ENCODE measurements around the gene CPVL. TPM values are rescaled to one million over a fixed set of nuclear protein-coding genes. Genes with fewer than 3 reads are reported as not detected.

Gene CPVL
- total RNA-seq, 1 experiment from 2014 or later: 1.1 TPM

DNA sequence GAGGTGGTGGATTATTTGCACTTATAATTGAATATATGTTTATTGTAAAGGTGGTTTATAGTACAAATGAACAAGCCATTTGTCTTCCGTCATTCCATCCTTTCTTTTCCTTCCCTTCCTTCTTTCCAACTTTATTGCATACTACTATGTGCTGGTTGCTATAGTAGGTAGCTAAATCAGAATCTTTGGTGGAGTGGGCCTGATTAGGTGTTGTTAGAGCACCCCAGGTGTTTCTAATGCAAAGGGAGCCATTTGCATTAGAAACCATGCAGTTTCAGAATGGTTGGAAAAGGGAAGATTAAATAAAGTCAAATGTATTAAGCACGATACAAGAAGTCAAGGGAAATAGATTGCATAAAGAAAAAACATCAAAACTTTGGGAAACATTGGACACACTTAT, 99.4 kb downstream of the CPVL start:
- no peak overlapping the region for H3K4me3 ChIP-seq (ENCODE audit: low read depth in 2 of 2, low read length in 2 of 2)
- no peak for DNase-seq (ENCODE audit: low read depth, low spot score)
- intact Hi-C loops (cut with micrococcal nuclease; ENCODE audit: unreplicated experiment) (no loop called here), in situ Hi-C loops (cut with HindIII; ENCODE audit: low pct_unique_long_range_greater_than_20kb, low sequenced_read_pairs) (no loop called here)
- BruUV-seq (replicated peaks): no TSS peak
- H3K27ac ChIP-seq (ENCODE audit: low read length): no peak overlapping the region
- TF ChIP-seq TCF7L2 (IDR thresholded peaks at IDR 0.05; ENCODE audit: low read depth, low read length): no peak
- no peak for TF ChIP-seq POLR2AphosphoS5 (IDR thresholded peaks at IDR 0.05; ENCODE audit: low read depth, low read length)
- no peak for TF ChIP-seq SIN3A (IDR thresholded peaks at IDR 0.05; ENCODE audit: borderline replicate concordance, insufficient read depth, low read depth, low read length)
- no peak for TF ChIP-seq CTCF (IDR thresholded peaks at IDR 0.05)
- TF ChIP-seq, protein P1, sequence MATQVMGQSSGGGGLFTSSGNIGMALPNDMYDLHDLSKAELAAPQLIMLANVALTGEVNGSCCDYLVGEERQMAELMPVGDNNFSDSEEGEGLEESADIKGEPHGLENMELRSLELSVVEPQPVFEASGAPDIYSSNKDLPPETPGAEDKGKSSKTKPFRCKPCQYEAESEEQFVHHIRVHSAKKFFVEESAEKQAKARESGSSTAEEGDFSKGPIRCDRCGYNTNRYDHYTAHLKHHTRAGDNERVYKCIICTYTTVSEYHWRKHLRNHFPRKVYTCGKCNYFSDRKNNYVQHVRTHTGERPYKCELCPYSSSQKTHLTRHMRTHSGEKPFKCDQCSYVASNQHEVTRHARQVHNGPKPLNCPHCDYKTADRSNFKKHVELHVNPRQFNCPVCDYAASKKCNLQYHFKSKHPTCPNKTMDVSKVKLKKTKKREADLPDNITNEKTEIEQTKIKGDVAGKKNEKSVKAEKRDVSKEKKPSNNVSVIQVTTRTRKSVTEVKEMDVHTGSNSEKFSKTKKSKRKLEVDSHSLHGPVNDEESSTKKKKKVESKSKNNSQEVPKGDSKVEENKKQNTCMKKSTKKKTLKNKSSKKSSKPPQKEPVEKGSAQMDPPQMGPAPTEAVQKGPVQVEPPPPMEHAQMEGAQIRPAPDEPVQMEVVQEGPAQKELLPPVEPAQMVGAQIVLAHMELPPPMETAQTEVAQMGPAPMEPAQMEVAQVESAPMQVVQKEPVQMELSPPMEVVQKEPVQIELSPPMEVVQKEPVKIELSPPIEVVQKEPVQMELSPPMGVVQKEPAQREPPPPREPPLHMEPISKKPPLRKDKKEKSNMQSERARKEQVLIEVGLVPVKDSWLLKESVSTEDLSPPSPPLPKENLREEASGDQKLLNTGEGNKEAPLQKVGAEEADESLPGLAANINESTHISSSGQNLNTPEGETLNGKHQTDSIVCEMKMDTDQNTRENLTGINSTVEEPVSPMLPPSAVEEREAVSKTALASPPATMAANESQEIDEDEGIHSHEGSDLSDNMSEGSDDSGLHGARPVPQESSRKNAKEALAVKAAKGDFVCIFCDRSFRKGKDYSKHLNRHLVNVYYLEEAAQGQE (IDR thresholded peaks at IDR 0.05; ENCODE audit: insufficient read depth in 1 of 2, low read depth in 2 of 2, low read length in 1 of 2): no peak
- no peak for ATAC-seq
- H3K36me3 ChIP-seq (ENCODE audit: control insufficient read depth, insufficient read depth, low read length): no peaks in the 10 kb centered on the region
- no peaks in the 10 kb centered on the region for H3K4me1 ChIP-seq (ENCODE audit: control insufficient read depth, insufficient read depth, low read length)
- H3K27me3 ChIP-seq (ENCODE audit: control insufficient read depth, insufficient read depth, low read length): no peaks in the 10 kb centered on the region
- H3K9me3 ChIP-seq (ENCODE audit: control insufficient read depth, insufficient read depth, low read depth, low read length): no peaks in the 10 kb centered on the region
- ChIA-PET POLR2A (no interaction called here), CTCF (no interaction called here)

- H3K27ac ChIP-seq (ENCODE audit: low read length): no peak overlapping the region
- H3K4me1 ChIP-seq (ENCODE audit: control insufficient read depth, insufficient read depth, low read length): no peaks in the 10 kb centered on the region
- no peak for TF ChIP-seq TCF7L2 (IDR thresholded peaks at IDR 0.05; ENCODE audit: low read depth, low read length)
- TF ChIP-seq, protein P1 (IDR thresholded peaks at IDR 0.05; ENCODE audit: insufficient read depth in 1 of 2, low read depth in 2 of 2, low read length in 1 of 2): no peak
- TF ChIP-seq POLR2AphosphoS5 (IDR thresholded peaks at IDR 0.05; ENCODE audit: low read depth, low read length): no peak
- no peak for TF ChIP-seq CTCF (IDR thresholded peaks at IDR 0.05)
- no peak for TF ChIP-seq SIN3A (IDR thresholded peaks at IDR 0.05; ENCODE audit: borderline replicate concordance, insufficient read depth, low read depth, low read length)
- H3K9me3 ChIP-seq (ENCODE audit: control insufficient read depth, insufficient read depth, low read depth, low read length): no peaks in the 10 kb centered on the region
- no peaks in the 10 kb centered on the region for H3K36me3 ChIP-seq (ENCODE audit: control insufficient read depth, insufficient read depth, low read length)
- intact Hi-C loops (cut with micrococcal nuclease; ENCODE audit: unreplicated experiment) (no loop called here), in situ Hi-C loops (cut with HindIII; ENCODE audit: low pct_unique_long_range_greater_than_20kb, low sequenced_read_pairs) (no loop called here)
- H3K27me3 ChIP-seq (ENCODE audit: control insufficient read depth, insufficient read depth, low read length): no peaks in the 10 kb centered on the region
- ATAC-seq (no peak), DNase-seq (ENCODE audit: low read depth, low spot score) (no peak)
- ChIA-PET CTCF (no interaction called here), POLR2A (interaction anchor here (0.6 kb wide), 1 partner anchor 721 kb away, joined by 3 read pairs; no protein-coding TSS in a partner anchor)
- no TSS peak for BruUV-seq (replicated peaks)
- H3K4me3 ChIP-seq (ENCODE audit: low read depth in 2 of 2, low read length in 2 of 2): no peak overlapping the region
Measured at GRCh38 chr7:29045258-29046086, 100.9 kb downstream of the CPVL start.

All from Panc1 (cell line).